HCT116 (cell line): ENCODE measurements around the gene TMEM141. TPM values are rescaled to one million over a fixed set of nuclear protein-coding genes. Genes with fewer than 3 reads are reported as not detected.

Experiments used
- ATAC-seq: fragments of 200-7000 bp; cut with Tn5 transposase; 2 replicates; pipeline ENCODE4 v1.9.1; 2020; ENCODE audit warnings: mild to moderate bottlenecking, moderate library complexity
- BruUV-seq: library from RNA; stranded (reverse); fragments of 400-500 nt; replicated peaks from 2 replicates; lab custom pipeline; 2021; lab: Mats Ljungman, UMichigan
- CTCF ChIA-PET: fragments of 300-600 bp; sonication (Branson Sonifier 250); formaldehyde crosslinking; loops from one replicate; lab custom pipeline; 2021; ENCODE audit warnings: antibody characterized with exemption; lab: Charles Lee
- POLR2A ChIA-PET: fragments of 300-600, 350-600 bp; sonication (Branson Sonifier 250); formaldehyde crosslinking; loops from one replicate; lab custom pipeline; 2021; ENCODE audit warnings: antibody characterized with exemption; lab: Charles Lee
- RAD21 ChIA-PET, 2 experiments: fragments of 300-600 bp; sonication (Branson Sonifier 250); formaldehyde crosslinking; loops; one replicate each; lab custom pipeline; 2023; ENCODE audit warnings: low total read pairs in 2 of 2; ENCODE audit not compliant: uncharacterized antibody in 2 of 2, unreplicated experiment in 2 of 2, low non-redundant PET in 1 of 2; lab: Charles Lee
- DNase-seq: peaks from one replicate; pipeline ENCODE4 v3.0.0-alpha.2; 2010; ENCODE audit warnings: low read depth, low spot score
- H2AFZ ChIP-seq: fragments of 200-600 bp; shearing (Covaris generic), sonication (generic); 2 replicates; pipeline ENCODE4 v1.6.1; 2017; ENCODE audit warnings: low read depth, mixed run types, mixed read lengths, antibody characterized with exemption, low read length; ENCODE audit not compliant: poor library complexity, severe bottlenecking
- H3K27ac ChIP-seq: 2 replicates; pipeline ENCODE4 v1.5.1; 2012; ENCODE audit warnings: low read depth, low read length
- H3K27me3 ChIP-seq: fragments of 200-600 bp; sonication (generic); 2 replicates; pipeline ENCODE4 v1.6.1; 2016; ENCODE audit warnings: mixed run types, low read length, mixed read lengths; ENCODE audit not compliant: insufficient read depth
- H3K36me3 ChIP-seq, 2 experiments: fragments of 200-500 bp in 1 of 2; fragments of 200-600 bp in 1 of 2; sonication (Bioruptor generic) in 1 of 2; sonication (generic) in 1 of 2; 2 replicates each; pipeline versions ENCODE4 v1.5.1 to v1.6.1; 2014 to 2016; ENCODE audit warnings: low read length in 2 of 2, inconsistent platforms in 1 of 2, mixed read lengths in 1 of 2, mixed run types in 1 of 2; ENCODE audit not compliant: insufficient read depth in 2 of 2, control insufficient read depth in 1 of 2
- H3K4me1 ChIP-seq, 2 experiments: fragments of 200-600 bp in 1 of 2; sonication (generic) in 1 of 2; 2 replicates each; pipeline versions ENCODE4 v1.5.1 to v1.6.1; 2012 to 2017; ENCODE audit warnings: low read length in 2 of 2, inconsistent platforms in 1 of 2, mild to moderate bottlenecking in 1 of 2, mixed read lengths in 1 of 2, mixed run types in 1 of 2, moderate library complexity in 1 of 2; ENCODE audit not compliant: insufficient read depth in 2 of 2, control insufficient read depth in 1 of 2
- H3K4me2 ChIP-seq: fragments of 200-600 bp; sonication (generic); 2 replicates; pipeline ENCODE4 v1.6.1; 2017; ENCODE audit warnings: mixed run types, low read length, mixed read lengths
- H3K4me3 ChIP-seq, 2 experiments: fragments of 200-600 bp in 1 of 2; sonication (generic) in 1 of 2; replicated peaks in 1 of 2; 2 replicates each; pipeline ENCODE4 v1.5.1; 2011 to 2016; ENCODE audit warnings: low read length in 2 of 2, control low read depth in 1 of 2, low read depth in 1 of 2, mild to moderate bottlenecking in 1 of 2, mixed read lengths in 1 of 2, mixed run types in 1 of 2
- H3K79me2 ChIP-seq: fragments of 200-600 bp; sonication (generic); 2 replicates; pipeline ENCODE4 v1.6.1; 2017; ENCODE audit warnings: mild to moderate bottlenecking, mixed run types, low read length, moderate library complexity, mixed read lengths; ENCODE audit not compliant: insufficient read depth
- H3K9ac ChIP-seq: fragments of 200-600 bp; sonication (generic); 2 replicates; pipeline ENCODE4 v1.6.1; 2016; ENCODE audit warnings: low read length, mixed read lengths
- H3K9me2 ChIP-seq: fragments of 200-600 bp; sonication (generic), shearing (Covaris generic); 2 replicates; pipeline ENCODE4 v1.6.1; 2017; ENCODE audit warnings: mixed run types, mild to moderate bottlenecking, moderate library complexity; ENCODE audit not compliant: insufficient read depth
- H3K9me3 ChIP-seq, 2 experiments: fragments of 200-500 bp in 1 of 2; fragments of 200-600 bp in 1 of 2; sonication (Bioruptor generic) in 1 of 2; sonication (generic) in 1 of 2; 2 replicates each; pipeline ENCODE4 v1.6.1; 2014 to 2017; ENCODE audit warnings: low read length in 2 of 2, mixed read lengths in 2 of 2, inconsistent platforms in 1 of 2, low read depth in 1 of 2, mild to moderate bottlenecking in 1 of 2, mixed run types in 1 of 2, moderate library complexity in 1 of 2; ENCODE audit not compliant: control insufficient read depth in 1 of 2, insufficient read depth in 1 of 2
- H4K20me1 ChIP-seq: fragments of 200-600 bp; sonication (generic), shearing (Covaris generic); 2 replicates; pipeline ENCODE4 v1.6.1; 2017; ENCODE audit warnings: mixed run types, mild to moderate bottlenecking, moderate library complexity; ENCODE audit not compliant: insufficient read depth
- CBX3 ChIP-seq: IDR thresholded peaks from 2 replicates; pipeline ENCODE4 v1.6.1; 2012; ENCODE audit warnings: low read depth
- CTCF ChIP-seq, 3 experiments: fragments of 200-600 bp in 1 of 3; sonication (generic) in 1 of 3; IDR thresholded peaks in 2 of 3; conservative IDR thresholded peaks in 1 of 3; 2 replicates each; pipeline ENCODE4 v1.5.1; 2012 to 2017; ENCODE audit warnings: low read depth in 2 of 3, low read length in 2 of 3, antibody characterized with exemption in 1 of 3, borderline replicate concordance in 1 of 3, control low read depth in 1 of 3, mild to moderate bottlenecking in 1 of 3, mixed read lengths in 1 of 3, mixed run types in 1 of 3, moderate library complexity in 1 of 3; ENCODE audit not compliant: insufficient read depth in 1 of 3
- EGR1 ChIP-seq: IDR thresholded peaks from 2 replicates; pipeline ENCODE4 v1.6.1; 2012; ENCODE audit warnings: low read depth
- ELF1 ChIP-seq: IDR thresholded peaks from 2 replicates; pipeline ENCODE4 v1.6.1; 2012; ENCODE audit warnings: low read depth, borderline replicate concordance
- EZH2phosphoT487 ChIP-seq: fragments of 200-600 bp; IDR thresholded peaks from 2 replicates; pipeline ENCODE4 v1.6.1; 2018; ENCODE audit warnings: antibody characterized with exemption, borderline replicate concordance
- FOSL1 ChIP-seq: IDR thresholded peaks from 2 replicates; pipeline ENCODE4 v1.6.1; 2012; ENCODE audit warnings: low read depth
- JUND ChIP-seq: IDR thresholded peaks from 2 replicates; pipeline ENCODE4 v1.6.1; 2012
- MAX ChIP-seq: IDR thresholded peaks from 2 replicates; pipeline ENCODE4 v1.6.1; 2012
- POLR2A ChIP-seq: IDR thresholded peaks from 2 replicates; pipeline ENCODE4 v1.7.0; 2011; ENCODE audit warnings: borderline replicate concordance; ENCODE audit not compliant: insufficient read depth, insufficient read length; ENCODE audit errors: extremely low read depth
- POLR2AphosphoS5 ChIP-seq: IDR thresholded peaks from 2 replicates; pipeline ENCODE4 v1.6.1; 2011; ENCODE audit warnings: mild to moderate bottlenecking, low read depth, low read length, moderate library complexity
- REST ChIP-seq: IDR thresholded peaks from 2 replicates; pipeline ENCODE4 v1.6.1; 2012; ENCODE audit warnings: low read depth
- SIN3A ChIP-seq: IDR thresholded peaks from 2 replicates; pipeline ENCODE4 v1.6.1; 2012; ENCODE audit warnings: low read depth
- SRF ChIP-seq: IDR thresholded peaks from 2 replicates; pipeline ENCODE4 v1.6.1; 2012; ENCODE audit warnings: low read depth
- TCF7L2 ChIP-seq: IDR thresholded peaks from 2 replicates; pipeline ENCODE4 v1.7.0; 2011; ENCODE audit warnings: borderline replicate concordance, inconsistent platforms; ENCODE audit not compliant: insufficient read depth, insufficient read length; ENCODE audit errors: extremely low read depth
- YY1 ChIP-seq: IDR thresholded peaks from 2 replicates; pipeline ENCODE4 v1.6.1; 2011; ENCODE audit warnings: low read length, low read depth, moderate library complexity, mild to moderate bottlenecking; ENCODE audit not compliant: insufficient replicate concordance; ENCODE audit errors: extremely low read depth
- ZBTB33 ChIP-seq: IDR thresholded peaks from 2 replicates; pipeline ENCODE4 v1.6.1; 2011; ENCODE audit warnings: mild to moderate bottlenecking, low read length, moderate library complexity; ENCODE audit not compliant: insufficient replicate concordance; ENCODE audit errors: extremely low read depth
- ZFX ChIP-seq: fragments of 450-650 bp; IDR thresholded peaks from 2 replicates; pipeline ENCODE4 v1.6.1; 2017
- ZNF274 ChIP-seq: fragments of 200-500 bp; sonication (Bioruptor generic); IDR thresholded peaks from 2 replicates; pipeline ENCODE4 v1.6.1; 2014; ENCODE audit warnings: mild to moderate bottlenecking, low read depth, low read length, inconsistent platforms
- intact Hi-C: fragments of 100-400 bp; cut with micrococcal nuclease; formaldehyde crosslinking; loops from 2 replicates; pipeline ENCODE4 v1.10.0; 2022
- total RNA-seq: library from RNA; stranded (reverse); gene quantifications from one replicate; pipeline ENCODE4 v1.2.1, GENCODE V29; 2021; ENCODE audit not compliant: unreplicated experiment
- TF ChIP-seq, protein P1 (sequence below): IDR thresholded peaks from 2 replicates; pipeline ENCODE4 v1.6.1; 2012

The TMEM141 gene
- total RNA-seq, 1 experiment from 2014 or later: 73.6 TPM

- H2AFZ ChIP-seq: no peak overlapping the region
- CTCF ChIA-PET: no interaction called here
Observed at GRCh38 chr9:136826703-136827582, 35.8 kb downstream of the TMEM141 start.

More at GRCh38 chr9:136826703-136827582, 35.8 kb downstream of the TMEM141 start:
- Histone ChIP-seq H3K36me3 (peaks cover 8 to 13% of the 10 kb centered on the region in 2 experiments), H3K27me3 (no peaks in the 10 kb centered on the region), H3K9me3 (no peaks in the 10 kb centered on the region), H3K27ac (no peak overlapping the region), H3K4me1 (no peaks in the 10 kb centered on the region), H3K9me2 (no peaks in the 10 kb centered on the region), H3K4me2 (no peak overlapping the region), H3K79me2 (no peaks in the 10 kb centered on the region; the same call in 1 of the 2 replicates), H4K20me1 (no peaks in the 10 kb centered on the region), H3K4me3 (no peak overlapping the region), H3K9ac (no peak overlapping the region)
- DNase-seq (no peak), ATAC-seq (no peak)
- POLR2A ChIA-PET: no interaction called here
- RAD21 ChIA-PET: no interaction called here
- TF ChIP-seq POLR2A: no peak
- TF ChIP-seq REST: no peak
- no peak for TF ChIP-seq YY1
- TF ChIP-seq POLR2AphosphoS5: no peak
- TF ChIP-seq, protein P1, sequence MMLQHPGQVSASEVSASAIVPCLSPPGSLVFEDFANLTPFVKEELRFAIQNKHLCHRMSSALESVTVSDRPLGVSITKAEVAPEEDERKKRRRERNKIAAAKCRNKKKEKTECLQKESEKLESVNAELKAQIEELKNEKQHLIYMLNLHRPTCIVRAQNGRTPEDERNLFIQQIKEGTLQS: no peak
- no peak for TF ChIP-seq EGR1
- no peak for TF ChIP-seq FOSL1
- TF ChIP-seq MAX: no peak
- no peak for TF ChIP-seq ZFX
- no peak for TF ChIP-seq CBX3
- TF ChIP-seq JUND: no peak
- TF ChIP-seq CTCF (IDR thresholded peaks at IDR 0.05 in 2 of 3, conservative IDR thresholded peaks at IDR 0.05 in 1 of 3; ENCODE audit: borderline replicate concordance in 1 of 3, insufficient read depth in 1 of 3, low read depth in 2 of 3, low read length in 2 of 3): no peak
- TF ChIP-seq ZNF274: no peak
- no peak for TF ChIP-seq EZH2phosphoT487
- no peak for TF ChIP-seq ZBTB33
- TF ChIP-seq ELF1: no peak
- TF ChIP-seq TCF7L2: no peak
- TF ChIP-seq SRF: no peak
- no peak for TF ChIP-seq SIN3A
- BruUV-seq: no TSS peak
- intact Hi-C loops: no loop called here
